Breast epithelium (tissue), 4 donors: ENCODE results near the gene DNTTIP2. TPM values are rescaled to one million over a fixed set of nuclear protein-coding genes. Genes with fewer than 3 reads are reported as not detected.
"Not testable (repeated sequence)": the region's sequence is repeated elsewhere in the genome, so short reads cannot be mapped to it uniquely, and the experiment has no call there.

Experiments
- DNase-seq, 2 donors: peaks; one replicate each; pipeline ENCODE4 v3.0.0-alpha.2; 2019; ENCODE audit warnings: low spot score in 2 of 2
- H3K27ac ChIP-seq, 2 donors: fragments of 200-600 bp; sonication (generic) in 1 of 2; one replicate each; pipeline ENCODE4 v1.5.1; 2016 to 2019; ENCODE audit warnings: mild to moderate bottlenecking in 1 of 2
- H3K27me3 ChIP-seq, 2 donors: fragments of 200-600 bp; sonication (generic) in 1 of 2; one replicate each; pipeline versions ENCODE4 v1.5.1 to v1.6.0; 2017 to 2019; ENCODE audit warnings: control low read depth in 1 of 2, mild to moderate bottlenecking in 1 of 2
- H3K36me3 ChIP-seq: fragments of 200-600 bp; one replicate; pipeline ENCODE4 v1.5.1; 2019
- H3K4me1 ChIP-seq, 2 donors: fragments of 200-600 bp; sonication (generic); one replicate each; pipeline ENCODE4 v1.5.1; 2016 to 2019; ENCODE audit warnings: control low read depth in 1 of 2
- H3K4me3 ChIP-seq, 3 donors: fragments of 200-600 bp; sonication (generic); 1 replicate in 2 of 3; 2 replicates in 1 of 3; pipeline ENCODE4 v1.5.1; 2016 to 2019; ENCODE audit warnings: mild to moderate bottlenecking in 3 of 3, moderate library complexity in 2 of 3
- H3K9me3 ChIP-seq, 2 donors: fragments of 200-600 bp; sonication (generic) in 1 of 2; one replicate each; pipeline ENCODE4 v1.5.1; 2016 to 2019; ENCODE audit warnings: control low read depth in 1 of 2
- POLR2A ChIP-seq: fragments of 450-650 bp; IDR thresholded peaks from one replicate; pipeline ENCODE4 v1.6.1; 2016; ENCODE audit warnings: antibody characterized with exemption, mild to moderate bottlenecking, moderate library complexity
- POLR2AphosphoS5 ChIP-seq, 3 donors: sonication (generic); formaldehyde crosslinking; IDR thresholded peaks; one replicate each; pipeline ENCODE4 v1.6.1; 2017; ENCODE audit warnings: antibody characterized with exemption in 3 of 3
- intact Hi-C: fragments of 100-400 bp; cut with DNase I; formaldehyde crosslinking; loops from one replicate; pipeline ENCODE4 v1.15.1; 2023; ENCODE audit warnings: low total_unique reads
- total RNA-seq, 3 donors: library from RNA; depleted of rRNA; stranded (reverse); fragments of >200 nt; gene quantifications; one replicate each; pipeline ENCODE4 v1.1.0, GENCODE V29; 2016
- TF ChIP-seq, protein P1 (sequence below), 3 donors: fragments of 450-650 bp; IDR thresholded peaks; one replicate each; pipeline ENCODE4 v1.5.1; 2016 to 2017; ENCODE audit warnings: antibody characterized with exemption in 3 of 3, mild to moderate bottlenecking in 3 of 3, moderate library complexity in 3 of 3

DNTTIP2 gene
- total RNA-seq, 3 donors from 2014 or later, result 28.2 to 38.3 (median 30.5) TPM

GRCh38 chr1:93851327-93851712, 27.7 kb downstream of the DNTTIP2 start:
- intact Hi-C loops, result no loop called here
- Histone ChIP-seq H3K27me3 (no peaks in the 10 kb centered on the region), H3K4me3 (no peak overlapping the region), H3K4me1 (peaks cover 0 to 2% of the 10 kb centered on the region in 2 donors), H3K27ac (no peak overlapping the region), H3K36me3 (no peaks in the 10 kb centered on the region), H3K9me3 (no peaks in the 10 kb centered on the region)
- no peak for DNase-seq
- TF ChIP-seq, protein P1, sequence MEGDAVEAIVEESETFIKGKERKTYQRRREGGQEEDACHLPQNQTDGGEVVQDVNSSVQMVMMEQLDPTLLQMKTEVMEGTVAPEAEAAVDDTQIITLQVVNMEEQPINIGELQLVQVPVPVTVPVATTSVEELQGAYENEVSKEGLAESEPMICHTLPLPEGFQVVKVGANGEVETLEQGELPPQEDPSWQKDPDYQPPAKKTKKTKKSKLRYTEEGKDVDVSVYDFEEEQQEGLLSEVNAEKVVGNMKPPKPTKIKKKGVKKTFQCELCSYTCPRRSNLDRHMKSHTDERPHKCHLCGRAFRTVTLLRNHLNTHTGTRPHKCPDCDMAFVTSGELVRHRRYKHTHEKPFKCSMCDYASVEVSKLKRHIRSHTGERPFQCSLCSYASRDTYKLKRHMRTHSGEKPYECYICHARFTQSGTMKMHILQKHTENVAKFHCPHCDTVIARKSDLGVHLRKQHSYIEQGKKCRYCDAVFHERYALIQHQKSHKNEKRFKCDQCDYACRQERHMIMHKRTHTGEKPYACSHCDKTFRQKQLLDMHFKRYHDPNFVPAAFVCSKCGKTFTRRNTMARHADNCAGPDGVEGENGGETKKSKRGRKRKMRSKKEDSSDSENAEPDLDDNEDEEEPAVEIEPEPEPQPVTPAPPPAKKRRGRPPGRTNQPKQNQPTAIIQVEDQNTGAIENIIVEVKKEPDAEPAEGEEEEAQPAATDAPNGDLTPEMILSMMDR (IDR thresholded peaks at IDR 0.05), result no peak
- TF ChIP-seq POLR2AphosphoS5 (IDR thresholded peaks at IDR 0.05) (no peak), POLR2A (no peak)

DNA sequence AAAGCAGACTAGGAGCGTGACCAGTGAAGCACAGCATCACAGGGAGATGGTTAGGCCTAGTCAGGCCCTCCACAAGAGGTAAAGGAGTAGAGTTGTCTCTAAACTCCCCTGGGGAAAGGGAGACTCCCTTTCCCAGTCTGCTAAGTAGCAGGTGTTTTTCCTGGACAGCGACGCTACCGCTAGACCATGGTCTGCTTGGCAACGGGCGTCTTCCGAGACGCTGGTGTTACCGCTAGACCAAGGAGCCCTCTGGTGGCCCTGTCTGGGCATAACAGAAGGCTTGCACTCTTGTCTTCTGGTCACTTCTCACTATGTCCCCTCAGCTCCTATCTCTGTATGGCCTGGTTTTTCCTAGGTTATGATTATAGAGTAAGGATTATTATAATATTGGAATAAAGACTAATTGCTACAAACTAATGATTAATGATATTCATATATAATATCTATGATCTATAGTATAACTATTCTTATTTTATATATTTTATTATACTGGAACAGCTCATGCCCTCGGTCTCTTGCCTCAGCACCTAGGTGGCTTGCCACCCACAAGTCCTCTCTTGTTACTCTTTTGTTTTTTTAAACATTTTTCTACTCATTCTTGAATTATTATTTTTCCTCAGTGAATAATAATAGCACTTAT, 28.2 kb downstream of the DNTTIP2 start:
- TF ChIP-seq, protein P1 (IDR thresholded peaks at IDR 0.05), result peak; percentile 16 to 33 (median 17)
- H3K4me1 ChIP-seq, intact Hi-C loops, H3K27ac ChIP-seq, H3K4me3 ChIP-seq, H3K27me3 ChIP-seq, H3K9me3 ChIP-seq, H3K36me3 ChIP-seq: not testable (repeated sequence)
- DNase-seq, result peak in 1 of 2 donors; percentile 37

DNA sequence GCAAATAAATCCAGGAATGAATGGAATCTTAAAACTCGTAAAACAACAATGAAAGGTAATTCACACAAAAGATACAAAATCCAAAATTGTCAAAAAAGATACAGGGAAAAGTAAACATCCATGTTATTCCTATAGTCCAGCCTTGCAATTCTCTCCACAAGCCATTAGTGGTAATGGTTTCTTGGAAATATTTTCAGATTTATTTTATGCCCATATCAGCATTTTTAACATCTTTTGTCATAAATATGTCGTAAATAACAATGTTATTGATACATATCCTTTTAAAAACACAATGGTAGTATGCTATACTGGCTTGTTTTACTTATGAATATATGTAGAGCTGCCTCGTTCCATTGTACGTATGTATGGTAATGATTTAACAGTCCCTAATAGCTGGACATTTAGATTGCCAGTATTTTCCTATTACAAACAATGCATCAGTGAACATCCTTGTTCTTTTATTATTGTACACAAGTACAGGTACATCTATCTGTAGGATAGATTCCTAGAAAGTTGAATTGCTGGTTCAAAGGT, 30.6 kb downstream of the DNTTIP2 start:
- H3K4me1 ChIP-seq, result peaks cover 0 to 2% of the 10 kb centered on the region in 2 donors
- TF ChIP-seq POLR2AphosphoS5 (IDR thresholded peaks at IDR 0.05) (no peak), POLR2A (no peak)
- TF ChIP-seq, protein P1 (IDR thresholded peaks at IDR 0.05), result no peak
- no peaks in the 10 kb centered on the region for H3K27me3 ChIP-seq
- H3K4me3 ChIP-seq, result peak overlapping the region; percentile 62 to 90 (median 74)
- DNase-seq, result no peak
- H3K36me3 ChIP-seq, result no peaks in the 10 kb centered on the region
- H3K27ac ChIP-seq, result peak overlapping the region; percentile 95 to 98
- intact Hi-C loops, result loop anchor here (10.0 kb wide), 1 partner anchor 224 kb away; no protein-coding TSS in a partner anchor
- H3K9me3 ChIP-seq, result no peaks in the 10 kb centered on the region

- TF ChIP-seq, protein P1 (IDR thresholded peaks at IDR 0.05), result no peak
- TF ChIP-seq POLR2AphosphoS5 (IDR thresholded peaks at IDR 0.05) (peak in 2 of 3 donors; percentile 6 to 16), POLR2A (no peak)
- peak; percentile 57 to 67 for DNase-seq
- intact Hi-C loops, result loop anchor here (10.0 kb wide), 1 partner anchor 223 kb away; no protein-coding TSS in a partner anchor
- Histone ChIP-seq H3K9me3 (no peaks in the 10 kb centered on the region), H3K36me3 (no peaks in the 10 kb centered on the region), H3K27ac (peak overlapping the region; percentile 95 to 98), H3K27me3 (no peaks in the 10 kb centered on the region), H3K4me1 (peaks cover 0 to 2% of the 10 kb centered on the region in 2 donors), H3K4me3 (peak overlapping the region; percentile 62 to 90 (median 74))
Observed at GRCh38 chr1:93847811-93848288, 31.2 kb downstream of the DNTTIP2 start.
